ENCODE measurements around the gene SYPL1. TPM values are rescaled to one million over a fixed set of nuclear protein-coding genes. Genes with fewer than 3 reads are reported as not detected.

The SYPL1 gene
- total RNA-seq, 1 donor from 2014 or later: 52.4 TPM

DNA sequence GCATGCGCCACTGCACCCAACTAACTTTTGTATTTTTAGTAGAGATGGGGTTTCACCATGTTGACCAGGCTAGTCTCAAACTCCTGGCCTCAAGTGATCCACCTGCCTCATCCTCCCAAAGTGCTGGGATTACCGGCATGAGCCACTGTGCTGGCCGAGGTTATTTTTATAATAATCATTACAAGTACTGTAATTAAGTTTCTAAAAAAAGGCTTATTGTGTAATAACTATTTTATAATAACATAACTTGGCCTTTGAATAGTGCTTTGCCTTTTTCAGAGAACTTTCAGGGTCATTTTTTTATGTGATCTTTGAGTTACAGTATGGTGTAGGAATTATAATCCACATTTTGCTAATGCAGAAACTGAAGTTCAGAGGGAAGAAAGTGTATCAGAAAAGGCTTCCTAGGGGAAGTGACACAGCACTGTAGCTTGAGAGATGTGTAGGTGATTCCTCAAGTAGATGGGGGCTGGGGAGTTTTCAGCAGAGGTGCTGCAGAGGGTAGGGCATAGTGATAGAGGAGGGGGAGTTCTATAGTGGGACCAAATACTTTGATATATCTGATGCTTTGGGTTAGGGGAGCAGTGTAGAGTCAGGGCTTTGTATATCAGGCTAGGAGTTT lies 9.2 kb upstream of the SYPL1 start:
- no peak for DNase-seq

DNA sequence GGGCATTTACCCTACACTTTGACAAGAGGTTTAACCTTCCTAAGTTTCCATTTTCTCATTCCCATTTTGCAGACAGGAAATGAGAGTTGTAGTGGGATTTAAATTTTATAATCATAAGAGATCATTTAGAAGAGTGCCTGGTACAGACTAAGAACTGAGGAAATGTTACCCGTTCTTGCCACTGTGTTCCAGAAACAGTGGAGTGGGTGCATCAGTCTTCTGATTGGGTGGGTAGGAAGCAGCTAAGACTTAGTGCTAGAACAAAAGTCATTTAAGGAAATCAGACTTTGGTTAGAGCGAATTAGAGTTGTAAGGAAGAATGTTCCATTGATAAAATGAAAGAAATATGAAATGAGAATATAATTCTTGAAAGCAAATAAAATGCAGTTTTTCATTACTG lies 8.4 kb upstream of the SYPL1 start:
- no peak for DNase-seq

DNA sequence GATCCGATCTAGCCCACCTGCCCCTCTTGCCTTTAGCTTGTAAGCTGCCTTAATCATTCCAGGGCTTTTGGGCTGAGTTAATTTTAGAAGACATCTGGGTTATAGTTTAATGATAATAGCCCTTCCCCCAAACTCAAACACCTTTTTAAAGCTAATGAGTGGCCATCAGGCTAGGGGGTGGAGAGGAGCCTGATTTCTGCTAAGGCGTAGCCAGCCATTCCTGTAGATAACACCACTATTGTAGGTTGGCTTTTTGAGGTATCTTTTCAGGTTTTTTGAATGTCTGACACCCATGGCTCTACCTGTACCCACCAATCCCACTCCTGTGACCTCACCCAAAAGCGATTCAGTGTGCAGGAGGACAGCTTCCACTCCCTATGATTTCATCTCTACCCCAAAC lies 7.6 kb upstream of the SYPL1 start:
- DNase-seq: no peak

DNA sequence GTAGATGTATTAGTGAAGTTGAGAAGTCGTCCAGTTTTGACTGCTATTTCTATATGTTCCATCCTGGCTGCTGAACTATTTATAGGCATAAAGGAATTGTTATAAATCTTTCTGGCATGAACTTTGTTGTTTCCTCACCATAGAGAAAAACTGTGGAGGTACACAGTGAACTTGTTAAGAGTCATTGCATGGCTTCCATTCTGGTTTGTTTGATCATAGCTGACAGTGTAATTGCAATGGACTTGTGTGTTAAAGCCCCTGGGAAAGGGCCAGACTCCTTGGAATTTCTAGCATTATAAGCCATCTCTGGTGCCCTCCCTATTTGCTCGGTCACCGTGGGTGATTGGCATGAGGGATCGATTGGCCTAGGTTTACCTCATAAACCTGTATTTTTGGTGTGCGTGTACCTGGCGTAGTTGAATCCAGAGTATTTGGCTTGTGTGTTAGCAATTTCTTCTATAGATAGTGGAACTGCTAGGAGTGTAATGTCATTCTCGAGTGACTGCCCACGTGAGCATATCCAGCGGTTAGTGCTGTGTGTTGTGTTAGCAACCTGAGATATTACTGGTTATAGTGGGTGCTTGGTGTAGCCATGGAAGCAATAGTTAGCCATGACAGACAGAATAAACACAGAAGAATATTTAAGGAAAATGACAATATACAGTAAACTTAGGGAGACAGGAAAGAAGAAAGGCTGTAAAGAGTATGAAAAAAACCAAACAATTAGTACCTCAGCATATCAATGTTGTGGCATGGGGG lies 5.9 kb upstream of the SYPL1 start:
- DNase-seq: no peak

DNA sequence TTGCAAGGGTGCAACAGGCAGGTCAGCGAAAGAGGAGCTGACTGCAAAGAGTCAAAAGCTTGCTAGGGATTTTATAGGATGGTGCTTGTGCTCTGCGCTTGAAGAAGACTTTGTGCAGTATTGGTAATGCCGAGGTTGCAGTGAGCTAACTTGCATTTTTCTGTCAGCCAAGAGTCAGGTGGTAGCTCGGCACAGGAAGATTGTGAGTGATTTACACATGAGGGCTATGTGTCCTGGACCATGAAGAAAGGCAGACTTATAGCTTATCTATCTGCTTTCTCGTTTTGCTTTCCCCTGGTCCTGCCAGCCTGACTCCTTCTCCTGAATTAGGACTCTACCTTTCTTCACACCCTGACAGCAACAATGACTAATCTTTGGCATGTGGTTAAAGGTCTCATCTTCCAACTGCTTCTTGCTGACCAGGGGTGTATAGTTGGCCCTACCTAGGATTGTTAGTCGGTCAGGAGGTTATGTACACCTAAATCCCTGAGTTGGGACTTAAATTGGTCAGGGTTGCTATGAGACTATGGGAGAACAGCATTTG lies 4.1 kb upstream of the SYPL1 start:
- no peak for DNase-seq

DNA sequence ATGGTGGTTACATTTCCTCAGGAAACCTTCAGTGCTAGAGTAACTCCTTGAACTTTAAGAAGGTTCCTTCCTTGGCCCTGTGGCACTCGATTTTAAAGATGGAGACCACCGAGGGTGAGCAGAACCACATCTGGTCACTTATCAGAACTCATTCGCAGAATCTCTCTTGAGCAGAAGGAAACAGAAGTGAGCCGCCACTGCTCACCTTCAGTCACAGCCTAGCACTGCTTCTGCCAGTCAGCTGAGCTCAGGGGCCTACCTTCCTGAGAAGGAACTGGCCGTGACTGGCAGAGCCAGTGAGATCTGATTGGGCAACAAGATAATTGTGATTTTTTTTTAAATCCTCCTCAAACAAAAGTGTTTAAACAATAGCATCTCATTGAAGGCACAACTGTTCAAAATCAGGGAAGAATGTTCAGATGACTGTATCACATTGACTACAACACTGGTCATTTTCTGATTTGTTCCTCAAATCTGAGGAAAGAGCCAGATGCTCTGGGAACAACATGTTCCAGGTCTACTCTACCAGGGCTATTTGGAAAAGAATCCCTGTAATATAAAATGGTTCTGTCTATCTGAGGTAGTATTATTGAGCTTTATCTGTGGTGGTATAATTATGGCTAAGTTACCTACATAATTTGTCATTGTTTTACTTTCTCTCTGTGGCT lies 2.7 kb upstream of the SYPL1 start:
- no peak for DNase-seq

DNA sequence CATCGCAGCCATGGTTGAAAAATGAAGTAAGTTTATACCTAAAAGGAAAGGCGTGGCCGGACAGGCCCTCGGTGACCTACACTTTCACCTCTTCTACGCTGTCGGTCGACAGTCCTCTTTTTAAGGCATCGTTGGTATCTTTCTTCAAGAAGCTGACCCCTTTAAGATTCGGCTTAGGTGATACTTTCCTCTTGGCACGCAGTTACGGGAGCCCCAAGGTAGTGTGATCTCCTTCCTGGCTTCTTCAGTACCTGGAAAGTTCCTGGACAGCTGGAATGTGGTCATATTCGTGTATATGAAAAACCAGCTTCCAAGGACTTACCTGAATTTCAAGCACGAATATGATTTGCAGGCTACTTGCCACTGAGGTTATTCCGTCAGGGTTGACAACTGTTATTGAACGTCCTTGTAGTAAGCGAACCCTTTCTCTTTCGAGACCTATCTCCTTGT lies 885 bp upstream of the SYPL1 start:
- DNase-seq: no peak

DNA sequence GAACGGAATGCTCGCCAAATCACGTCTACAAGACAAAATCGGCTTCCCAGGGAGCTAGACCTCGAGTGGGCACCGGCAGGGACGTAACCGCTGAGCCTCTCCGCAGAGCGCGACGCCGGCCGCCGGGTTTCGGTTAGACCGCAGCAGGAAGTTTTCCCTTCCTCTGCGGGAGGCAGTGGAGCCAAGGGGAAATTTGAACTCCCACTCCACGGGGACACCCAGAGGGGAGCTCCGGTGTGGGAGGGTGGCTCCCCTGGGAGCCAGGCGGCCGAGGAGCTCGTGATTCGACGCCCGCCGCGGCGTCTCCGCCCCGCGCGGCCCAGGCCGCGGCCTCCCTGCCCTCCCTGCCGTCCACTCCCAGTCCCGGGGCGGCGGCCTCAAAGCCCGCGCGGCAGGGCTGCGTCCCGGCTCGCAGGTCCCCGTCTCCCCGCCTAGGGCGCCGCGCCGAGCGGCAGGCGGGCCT lies 426 bp downstream of the SYPL1 start:
- no peak for DNase-seq

DNA sequence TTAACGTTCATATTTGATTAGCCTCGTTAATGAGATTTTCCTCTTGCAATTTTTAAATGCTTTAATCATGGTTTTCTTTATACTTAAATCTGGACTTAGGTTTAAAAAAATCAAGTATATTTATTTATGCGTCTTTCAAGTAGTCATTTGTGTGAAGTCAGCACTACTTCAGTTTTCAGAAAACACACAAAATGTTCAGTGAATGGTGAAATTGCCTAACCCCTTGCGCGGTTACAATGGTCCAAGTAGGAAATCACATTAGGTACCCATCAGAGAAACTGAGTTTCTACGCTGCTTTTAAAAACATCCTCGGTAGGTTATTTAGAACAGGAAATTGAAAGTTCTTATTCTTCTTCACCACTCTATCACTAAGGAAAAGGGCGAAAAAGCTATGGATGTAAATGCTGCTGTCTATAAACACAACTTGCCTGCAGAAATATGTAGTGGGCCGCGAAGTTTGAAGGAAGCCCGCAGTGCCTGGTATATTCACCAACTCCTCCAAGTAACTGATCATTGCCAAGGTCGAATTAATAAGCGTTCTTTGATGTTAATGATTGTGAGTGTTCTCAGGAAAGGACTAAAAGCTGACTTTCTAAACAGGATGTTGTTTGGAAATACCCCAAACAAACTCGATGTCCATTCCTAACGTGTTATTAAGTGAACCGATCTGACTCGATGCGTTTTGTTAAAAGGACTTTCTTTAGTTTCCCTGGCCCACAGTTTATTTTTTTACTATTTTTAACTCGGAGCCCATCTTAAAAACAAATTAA lies 1.0 kb downstream of the SYPL1 start:
- no peak for DNase-seq

DNA sequence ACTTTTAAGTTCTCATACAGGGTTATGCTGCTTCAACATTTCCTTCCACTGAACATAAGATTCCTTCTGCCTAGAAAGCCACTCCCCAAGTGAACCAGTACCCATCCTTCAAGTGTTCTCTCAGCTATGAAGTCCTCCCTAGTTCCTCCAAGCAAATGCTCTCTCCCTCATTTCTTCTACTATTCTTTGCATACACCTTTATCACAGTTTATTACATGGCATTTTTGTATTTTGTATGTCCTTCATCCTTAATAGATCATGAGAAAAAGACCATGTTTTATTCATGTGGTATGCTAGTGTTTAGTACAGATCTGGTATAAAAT lies 1.9 kb downstream of the SYPL1 start:
- no peak for DNase-seq

DNA sequence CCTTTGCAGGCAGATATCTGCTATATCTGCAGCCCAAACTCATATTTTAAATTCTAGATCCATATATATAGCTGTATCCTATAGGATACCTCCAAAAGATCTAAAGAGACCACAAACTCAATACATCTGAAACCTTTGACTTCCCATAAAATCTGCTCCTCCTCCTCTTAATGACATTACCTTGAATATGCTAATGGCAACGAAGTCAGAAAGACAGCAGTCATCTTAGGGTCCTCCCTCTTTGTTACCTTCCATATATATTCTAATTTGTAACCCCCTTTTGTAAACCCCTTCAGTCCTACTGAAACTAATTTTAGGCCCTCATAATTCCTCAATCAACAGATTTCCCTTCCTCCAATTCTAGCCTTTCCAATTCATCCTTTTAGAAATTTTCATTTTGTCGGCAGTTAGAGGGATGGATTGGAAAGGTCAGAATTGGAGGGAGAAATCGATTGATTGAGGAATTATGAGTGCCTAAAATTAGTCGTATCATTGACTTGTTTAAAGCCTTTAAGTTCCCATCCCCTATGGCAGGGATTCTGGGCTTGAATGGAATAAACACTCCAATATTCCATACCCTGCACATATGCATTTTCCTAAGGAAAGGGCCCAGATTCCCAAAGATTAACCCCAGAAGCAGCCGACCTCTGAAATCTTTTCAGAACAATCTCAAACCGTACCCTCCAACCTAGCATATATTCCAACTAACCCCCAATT lies 2.4 kb downstream of the SYPL1 start:
- no peak for DNase-seq

DNA sequence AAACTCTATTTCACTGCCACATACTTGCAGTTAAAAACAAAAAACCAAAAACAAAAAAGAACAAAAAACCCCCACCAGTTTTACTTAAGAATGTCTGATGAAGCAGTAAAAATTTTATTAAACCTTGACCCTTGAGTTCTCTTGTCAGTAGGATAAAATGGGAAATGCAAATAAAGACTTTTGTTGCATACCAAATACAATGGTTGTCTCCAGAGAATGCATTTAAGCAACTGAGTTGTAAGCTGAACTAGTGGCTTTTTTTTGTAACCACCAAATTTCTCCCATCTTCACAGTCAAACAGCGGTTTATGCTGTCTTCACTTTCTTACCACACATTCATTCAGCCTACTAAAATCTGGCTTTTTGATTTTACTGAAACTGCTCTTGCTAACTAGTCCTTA lies 3.1 kb downstream of the SYPL1 start:
- no peak for DNase-seq

DNA sequence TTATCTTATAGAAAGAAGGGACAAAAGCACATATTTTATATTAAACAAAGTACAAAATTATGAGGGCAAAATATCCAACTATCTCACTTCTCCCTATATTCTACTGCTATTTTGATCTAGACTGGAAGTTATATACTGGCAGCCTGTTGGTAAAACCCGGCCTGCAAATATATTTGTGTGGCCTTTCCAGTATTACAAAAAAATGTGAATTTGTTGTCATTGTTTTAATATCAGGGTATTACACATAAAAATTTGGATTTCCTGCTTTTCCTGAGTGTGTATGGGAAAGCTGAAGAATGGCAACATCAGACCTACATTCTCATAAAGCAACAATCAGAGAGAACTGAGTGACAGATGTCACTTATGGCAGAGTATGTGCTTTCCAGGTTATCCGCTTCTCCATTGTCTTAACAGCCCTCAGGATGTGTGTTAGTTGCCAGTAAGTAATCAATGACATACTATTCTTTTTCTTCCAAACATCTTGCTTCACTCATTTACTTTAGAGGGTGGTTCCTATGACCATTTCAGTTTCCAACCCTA lies 7.3 kb downstream of the SYPL1 start:
- DNase-seq: no peak

DNA sequence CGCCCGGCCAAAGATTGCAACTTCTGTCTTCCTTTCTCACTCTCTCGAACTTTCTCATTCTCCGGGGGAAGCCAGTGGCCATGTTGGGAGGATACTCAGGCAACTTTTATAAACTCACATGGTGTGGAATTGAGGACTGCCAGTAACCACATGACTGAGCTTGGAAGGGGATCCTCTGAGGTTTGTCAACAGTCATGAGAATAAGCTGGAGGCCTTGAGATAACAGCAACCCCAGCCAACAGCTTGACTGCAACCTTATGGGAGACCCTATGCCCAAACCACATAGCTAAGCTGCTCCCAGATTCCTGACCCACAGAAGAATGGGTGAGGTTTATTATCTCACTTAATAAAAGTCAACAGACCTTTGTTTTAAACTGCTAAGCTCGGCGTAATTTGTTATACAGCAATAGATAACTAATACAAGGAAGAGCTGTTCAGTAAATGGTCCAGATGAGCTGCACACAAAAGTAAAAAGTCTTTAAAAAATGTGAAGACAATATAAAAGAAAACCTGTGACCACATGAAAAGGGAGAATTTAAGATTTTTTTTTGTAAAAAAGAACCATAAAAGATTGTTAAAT lies 9.6 kb downstream of the SYPL1 start:
- no peak for DNase-seq

DNA sequence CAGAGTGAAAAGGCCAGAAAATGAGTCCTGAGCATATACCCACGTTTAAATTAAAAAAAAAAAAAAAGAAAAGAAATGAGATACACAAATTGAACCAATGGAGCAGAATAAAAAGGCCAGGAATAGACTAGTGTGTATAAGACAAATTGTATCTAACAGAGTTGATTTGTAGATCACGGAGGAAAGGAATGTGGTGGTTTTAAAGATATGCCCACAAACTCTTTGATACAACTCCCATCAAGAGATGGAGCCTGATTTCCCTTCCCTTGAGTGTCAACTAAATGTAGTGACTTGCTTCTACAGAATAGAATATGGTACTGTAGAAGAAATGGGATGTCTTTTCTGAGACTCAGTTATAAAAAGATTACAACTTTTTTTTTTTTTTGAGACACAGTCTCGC lies 10.4 kb downstream of the SYPL1 start:
- no peak for DNase-seq

DNA sequence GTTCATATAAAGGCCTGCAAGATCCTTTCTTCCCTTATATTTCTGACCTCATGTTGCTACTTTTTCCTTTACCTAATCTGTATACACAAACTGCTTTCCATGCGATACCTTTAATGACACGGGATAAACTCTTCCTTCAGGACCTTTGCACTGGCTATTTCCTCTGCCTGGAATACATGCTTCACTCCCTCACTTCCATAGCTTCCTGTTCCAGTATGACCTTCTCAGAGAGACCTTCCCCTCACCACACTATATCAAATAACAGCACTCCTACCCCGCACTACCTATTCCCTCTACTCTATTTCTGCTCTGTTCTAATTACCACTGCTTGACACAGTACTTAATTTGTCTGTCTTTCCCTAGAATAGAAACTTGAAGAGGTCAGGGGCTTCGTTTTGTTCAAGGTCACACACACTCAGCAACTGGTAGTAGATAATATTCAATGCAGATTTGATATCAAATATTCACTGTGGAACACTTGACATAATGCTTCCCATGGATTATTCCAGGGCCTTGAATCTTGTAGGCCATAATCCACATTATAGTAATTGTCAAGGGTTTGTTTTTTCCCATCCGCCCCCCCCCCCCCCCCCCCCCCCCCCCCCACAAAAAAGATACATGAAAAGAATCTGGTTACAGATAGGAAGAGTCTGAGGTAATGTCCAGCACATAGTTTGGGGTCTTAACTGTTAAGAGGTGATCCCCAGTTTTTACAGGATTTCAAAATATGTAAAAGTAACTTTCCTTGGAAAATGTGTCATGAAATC lies 11.1 kb downstream of the SYPL1 start:
- no peak for DNase-seq

DNA sequence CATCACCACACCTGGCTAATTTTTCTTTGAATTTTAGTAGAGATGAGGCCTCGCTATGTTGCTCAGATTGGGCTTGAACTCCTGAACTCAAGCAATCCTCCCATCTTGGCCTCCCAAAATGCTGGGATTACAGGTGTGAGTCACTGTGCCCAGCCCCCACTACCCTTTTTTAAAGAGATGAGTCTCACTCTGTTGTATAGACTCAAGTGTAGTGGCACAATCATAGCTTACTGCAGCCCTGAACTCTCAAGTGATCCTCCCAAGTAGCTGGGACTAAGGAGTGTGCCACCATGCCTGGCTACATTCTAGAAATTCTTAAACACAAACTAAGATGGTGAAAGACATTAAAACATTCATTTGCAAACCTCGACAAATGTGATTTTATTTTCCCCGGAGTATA lies 12.6 kb downstream of the SYPL1 start:
- no peak for DNase-seq

DNA sequence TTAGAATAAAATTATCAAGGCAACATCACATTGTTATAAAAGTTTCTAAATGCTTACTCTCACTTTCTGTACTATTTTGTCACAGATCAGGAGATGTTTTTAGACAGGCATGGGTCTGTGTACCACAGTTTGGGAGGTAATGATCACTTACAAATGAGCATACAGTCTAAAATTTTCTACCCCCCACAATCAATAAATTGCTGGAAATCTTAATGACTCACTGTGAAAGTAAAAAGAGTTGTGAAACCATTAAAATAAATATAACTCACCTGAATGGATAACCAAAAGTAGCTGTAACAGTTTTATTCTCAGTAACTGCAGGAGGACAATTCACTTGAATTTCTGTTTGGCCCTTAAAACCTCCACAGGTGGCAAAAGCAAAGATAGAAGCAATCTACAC lies 13.2 kb downstream of the SYPL1 start:
- DNase-seq: no peak

DNA sequence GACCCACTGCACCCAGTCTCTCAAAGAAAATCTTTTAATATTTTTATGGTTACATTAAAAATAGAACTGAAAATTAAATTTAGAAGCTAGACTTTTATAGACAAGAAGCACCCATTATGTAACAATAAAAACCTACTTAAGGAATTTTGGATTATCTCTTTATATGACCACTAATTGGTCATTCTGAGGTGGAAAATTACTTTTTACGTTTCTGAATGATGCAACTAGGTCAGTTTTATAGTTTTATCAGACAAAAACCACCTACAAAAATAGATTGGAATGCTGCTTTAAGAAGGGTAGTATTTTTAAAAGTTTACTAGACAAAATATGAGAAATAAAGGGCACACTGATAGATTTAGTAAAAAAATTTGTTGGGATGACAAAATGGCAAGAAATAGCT lies 16.5 kb downstream of the SYPL1 start:
- no peak for DNase-seq

DNA sequence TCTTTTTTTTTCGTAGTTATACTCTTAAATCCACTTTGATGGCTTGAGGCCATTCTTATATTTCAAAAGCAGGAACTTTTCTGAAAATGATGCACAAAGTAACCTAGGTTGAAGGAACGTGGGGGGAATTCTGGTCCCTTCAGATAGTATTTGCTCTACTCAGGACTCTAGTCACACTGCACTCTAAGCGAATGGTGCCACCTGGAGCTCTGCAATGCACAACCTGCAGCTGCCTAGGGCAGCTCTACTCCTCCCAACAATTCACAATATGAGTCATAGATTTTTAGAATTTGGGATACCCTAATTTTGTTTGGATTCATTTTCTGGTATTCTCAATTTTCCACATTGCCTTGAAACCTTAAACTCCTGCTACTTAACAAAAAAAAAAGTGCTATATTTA lies 17.3 kb downstream of the SYPL1 start:
- no peak for DNase-seq

DNA sequence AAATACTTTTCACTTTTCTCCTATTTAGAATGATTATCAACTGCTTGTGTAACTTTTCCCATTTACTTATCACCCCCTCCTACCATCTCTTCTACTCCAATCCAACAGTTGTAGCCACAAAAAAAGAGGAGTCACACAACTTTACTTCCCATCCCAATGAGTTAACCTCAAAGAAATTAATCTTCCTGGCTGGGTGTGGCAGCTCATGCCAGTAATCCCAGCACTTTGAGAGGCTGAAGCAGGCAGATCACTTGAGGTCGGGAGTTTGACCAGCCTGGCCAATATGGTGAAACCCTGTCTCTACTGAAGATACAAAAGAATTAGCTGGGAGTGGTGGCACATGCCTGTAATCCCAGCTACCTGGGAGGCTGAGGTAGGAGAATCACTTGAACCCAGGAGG lies 19.9 kb downstream of the SYPL1 start:
- DNase-seq: no peak
